Upper lobe of left lung (tissue), 4 donors: ENCODE data around the gene ELAC1.

Source experiments
- POLR2AphosphoS5 ChIP-seq, 2 donors: sonication (generic); formaldehyde crosslinking; IDR thresholded peaks; one replicate each; pipeline ENCODE4 v1.5.1; 2017; ENCODE audit warnings: antibody characterized with exemption in 2 of 2
- TF ChIP-seq, protein P1 (sequence below), 6 experiments: fragments of 450-650 bp in 4 of 6; fragments of 200-600 bp in 2 of 6; sonication (generic) in 2 of 6; IDR thresholded peaks; one replicate each; pipeline ENCODE4 v1.5.1; 2016 to 2019; ENCODE audit warnings: antibody characterized with exemption in 6 of 6

DNA sequence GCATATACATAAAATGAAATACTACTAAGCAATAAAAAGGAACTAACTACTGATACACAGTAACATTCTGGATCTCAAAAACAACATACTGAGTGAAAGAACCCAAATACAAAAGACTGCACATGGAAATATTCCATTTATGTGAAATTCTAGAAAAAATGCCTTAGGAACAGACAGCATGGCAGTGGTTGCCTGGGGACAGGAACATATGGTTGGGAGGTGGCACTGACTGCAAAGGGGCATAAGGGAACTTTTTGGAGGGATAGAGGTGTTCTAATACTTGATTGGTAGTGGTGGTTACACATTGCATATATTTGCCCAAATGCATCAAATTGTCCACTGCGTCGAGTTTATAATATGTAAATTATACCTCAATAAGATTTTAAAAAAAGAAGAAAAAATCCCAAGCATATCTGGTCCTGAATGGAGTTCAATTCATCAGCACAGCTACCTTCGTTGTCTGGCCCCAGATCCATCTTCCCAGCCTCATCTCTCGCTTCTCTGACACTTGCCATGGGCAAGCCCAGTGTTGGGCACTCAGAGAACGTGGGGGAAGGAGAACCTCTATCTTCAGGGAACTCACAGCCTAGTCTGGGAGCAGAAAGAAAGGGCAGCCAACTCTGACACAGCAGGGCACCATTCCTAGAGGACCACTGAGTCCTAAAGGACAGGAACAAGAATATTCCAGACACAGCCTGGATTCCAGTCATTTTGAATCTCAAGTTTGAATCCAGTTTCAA lies 53.6 kb downstream of the ELAC1 start:
- no peak for TF ChIP-seq POLR2AphosphoS5 (IDR thresholded peaks at IDR 0.05)
- TF ChIP-seq, protein P1, sequence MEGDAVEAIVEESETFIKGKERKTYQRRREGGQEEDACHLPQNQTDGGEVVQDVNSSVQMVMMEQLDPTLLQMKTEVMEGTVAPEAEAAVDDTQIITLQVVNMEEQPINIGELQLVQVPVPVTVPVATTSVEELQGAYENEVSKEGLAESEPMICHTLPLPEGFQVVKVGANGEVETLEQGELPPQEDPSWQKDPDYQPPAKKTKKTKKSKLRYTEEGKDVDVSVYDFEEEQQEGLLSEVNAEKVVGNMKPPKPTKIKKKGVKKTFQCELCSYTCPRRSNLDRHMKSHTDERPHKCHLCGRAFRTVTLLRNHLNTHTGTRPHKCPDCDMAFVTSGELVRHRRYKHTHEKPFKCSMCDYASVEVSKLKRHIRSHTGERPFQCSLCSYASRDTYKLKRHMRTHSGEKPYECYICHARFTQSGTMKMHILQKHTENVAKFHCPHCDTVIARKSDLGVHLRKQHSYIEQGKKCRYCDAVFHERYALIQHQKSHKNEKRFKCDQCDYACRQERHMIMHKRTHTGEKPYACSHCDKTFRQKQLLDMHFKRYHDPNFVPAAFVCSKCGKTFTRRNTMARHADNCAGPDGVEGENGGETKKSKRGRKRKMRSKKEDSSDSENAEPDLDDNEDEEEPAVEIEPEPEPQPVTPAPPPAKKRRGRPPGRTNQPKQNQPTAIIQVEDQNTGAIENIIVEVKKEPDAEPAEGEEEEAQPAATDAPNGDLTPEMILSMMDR (IDR thresholded peaks at IDR 0.05) = no peak
